ENCODE results near the gene CNKSR3.

CNKSR3 gene

DNA sequence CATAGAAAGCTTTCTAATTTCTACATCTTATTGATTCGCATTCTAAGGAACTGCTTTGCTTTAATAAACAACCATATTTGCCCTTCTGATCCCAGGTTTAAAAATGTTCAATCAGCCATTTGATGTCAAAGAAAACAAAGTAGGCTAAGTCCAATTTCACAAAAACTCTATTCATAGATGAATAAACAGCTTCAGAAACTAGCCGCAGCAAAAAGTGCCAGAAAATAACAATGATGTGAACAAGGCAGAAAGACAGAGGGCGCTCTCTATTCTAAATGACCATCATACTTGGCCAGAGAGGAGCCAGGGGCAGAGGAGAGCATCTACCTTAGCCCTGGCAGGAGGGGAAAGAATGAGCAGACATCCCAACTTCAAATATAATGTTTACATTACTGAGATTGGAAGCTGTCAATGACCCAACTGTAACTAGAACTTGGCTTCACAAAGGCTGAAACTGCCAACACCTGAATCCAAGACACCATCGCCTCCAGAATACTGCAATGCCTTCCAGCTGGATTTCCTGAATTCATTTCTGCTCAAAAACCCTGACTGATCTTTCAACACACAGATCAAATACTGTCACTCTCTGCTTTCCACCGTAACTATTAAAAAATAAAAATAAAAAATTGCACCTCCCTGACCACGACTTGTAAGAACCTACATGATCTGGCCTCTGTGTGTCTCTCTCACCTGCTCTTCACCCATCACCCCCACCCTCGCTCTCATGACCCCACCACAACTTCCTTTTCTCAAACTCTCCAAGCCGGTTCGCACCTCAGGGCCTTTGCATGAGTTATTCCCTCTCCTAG is 9.5 kb downstream of the CNKSR3 start:
- no peak for DNase-seq

DNA sequence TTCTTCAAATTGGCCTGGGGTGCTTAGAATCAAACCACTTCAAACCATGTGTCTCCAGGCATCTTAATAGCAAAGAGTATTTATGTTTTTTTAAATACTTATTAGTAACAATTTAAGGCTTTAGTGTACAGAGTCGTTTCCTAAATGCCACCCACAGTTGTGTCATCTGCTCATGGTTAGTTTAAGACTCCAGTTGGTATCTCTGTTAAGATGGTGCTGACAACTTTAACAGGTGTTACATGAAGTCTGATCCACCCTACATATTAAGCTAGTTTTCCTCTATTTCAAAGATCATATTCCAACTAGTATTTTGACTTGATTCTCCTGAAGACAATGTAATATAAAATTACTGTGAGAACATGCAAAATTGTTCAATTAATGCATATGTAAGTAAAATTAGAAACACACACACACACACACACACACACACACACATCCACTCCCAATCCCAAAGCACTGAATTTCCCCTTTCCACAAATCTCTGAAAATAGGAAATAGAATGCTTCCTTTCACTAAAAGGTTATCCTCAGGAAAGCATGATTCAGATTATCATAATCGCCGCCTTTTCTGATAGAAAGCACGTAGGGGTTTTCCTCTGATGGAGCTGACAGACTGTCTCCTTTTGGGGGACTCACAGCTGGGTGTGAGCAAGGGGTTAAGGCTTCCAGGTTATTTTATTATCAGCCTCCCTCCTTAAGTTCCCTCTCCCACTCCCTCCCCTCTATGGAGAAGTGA is 10.5 kb downstream of the CNKSR3 start:
- DNase-seq, result no peak

DNA sequence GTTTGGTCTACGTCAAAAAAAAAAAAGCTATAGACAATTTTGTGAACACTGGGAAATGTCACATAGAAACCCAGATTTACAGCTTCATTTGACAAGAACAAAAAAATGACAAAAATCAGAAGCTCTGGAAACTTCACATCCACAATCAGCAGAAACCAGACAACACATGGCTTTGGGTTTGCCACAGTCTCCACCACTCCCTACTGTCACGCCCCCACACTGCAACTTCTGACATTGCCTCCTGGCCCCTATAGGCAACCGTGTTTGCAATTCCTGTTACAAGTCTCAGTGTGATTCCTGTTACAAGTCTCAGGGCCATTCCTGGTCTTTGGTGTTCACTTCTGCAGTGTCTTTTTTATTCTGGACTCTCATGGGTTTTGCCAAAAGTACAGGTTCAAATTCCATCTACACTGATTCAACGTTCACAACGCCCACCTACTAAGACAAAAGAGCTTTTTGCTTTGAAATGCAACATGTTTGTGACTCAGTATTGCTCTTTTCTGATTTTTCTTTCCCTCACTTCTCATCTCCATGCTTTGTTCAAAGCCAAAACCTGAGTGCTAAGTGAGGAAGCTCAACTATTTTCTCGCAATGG is 12.0 kb downstream of the CNKSR3 start:
- DNase-seq, result no peak

DNA sequence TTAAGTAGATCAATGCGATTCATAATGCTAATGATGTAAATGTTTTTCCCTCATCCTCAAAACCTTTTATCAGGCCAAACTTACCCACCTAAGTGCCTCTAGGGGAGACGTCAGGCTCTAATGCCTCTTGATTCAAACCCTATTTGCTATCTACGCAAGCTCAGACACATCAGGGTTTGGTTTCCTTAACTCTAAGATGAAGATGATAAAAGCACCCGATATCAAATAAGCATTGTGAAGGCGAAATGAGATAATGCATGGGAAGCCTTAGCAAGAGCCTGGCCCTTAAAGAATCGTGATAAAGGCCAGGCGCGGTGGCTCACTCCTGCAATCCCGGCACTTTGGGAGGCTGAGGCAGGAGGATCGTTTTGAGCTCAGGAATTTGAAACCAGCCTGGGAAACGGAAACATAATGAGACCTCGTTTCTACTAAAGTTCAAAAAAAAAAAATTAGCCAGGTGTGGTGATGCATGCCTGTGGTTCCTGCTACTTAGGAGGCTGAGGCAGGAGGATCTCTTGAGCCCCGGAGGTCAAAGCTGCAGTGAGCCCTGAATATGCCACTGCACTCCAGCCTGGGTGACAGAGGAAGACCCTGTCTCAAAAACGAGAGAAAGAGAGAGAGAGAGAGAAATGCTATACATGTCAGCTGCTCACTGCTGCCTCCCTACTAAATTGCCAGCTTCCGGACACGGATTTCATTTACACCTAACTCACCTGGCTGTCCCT is 13.5 kb downstream of the CNKSR3 start:
- no peak for DNase-seq

DNA sequence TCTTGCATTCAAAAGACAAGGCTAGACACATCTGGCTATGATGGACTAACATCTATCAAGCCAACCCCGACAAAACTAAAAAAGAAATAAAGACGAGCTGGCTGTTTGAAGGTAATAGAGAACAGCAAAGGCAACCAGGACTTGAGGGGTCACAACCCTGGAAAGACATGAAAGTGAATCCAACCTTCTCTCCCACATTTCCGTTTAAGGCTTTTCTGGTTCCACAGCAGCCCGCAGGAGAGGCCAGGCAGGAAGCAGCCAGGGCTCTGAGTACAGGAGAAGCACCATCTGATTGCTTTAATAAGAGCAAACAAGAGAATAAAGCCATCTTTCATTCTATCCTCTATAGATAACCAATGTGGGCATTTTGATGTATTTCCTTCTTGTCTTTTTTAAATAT is 14.3 kb downstream of the CNKSR3 start:
- no peak for DNase-seq

DNA sequence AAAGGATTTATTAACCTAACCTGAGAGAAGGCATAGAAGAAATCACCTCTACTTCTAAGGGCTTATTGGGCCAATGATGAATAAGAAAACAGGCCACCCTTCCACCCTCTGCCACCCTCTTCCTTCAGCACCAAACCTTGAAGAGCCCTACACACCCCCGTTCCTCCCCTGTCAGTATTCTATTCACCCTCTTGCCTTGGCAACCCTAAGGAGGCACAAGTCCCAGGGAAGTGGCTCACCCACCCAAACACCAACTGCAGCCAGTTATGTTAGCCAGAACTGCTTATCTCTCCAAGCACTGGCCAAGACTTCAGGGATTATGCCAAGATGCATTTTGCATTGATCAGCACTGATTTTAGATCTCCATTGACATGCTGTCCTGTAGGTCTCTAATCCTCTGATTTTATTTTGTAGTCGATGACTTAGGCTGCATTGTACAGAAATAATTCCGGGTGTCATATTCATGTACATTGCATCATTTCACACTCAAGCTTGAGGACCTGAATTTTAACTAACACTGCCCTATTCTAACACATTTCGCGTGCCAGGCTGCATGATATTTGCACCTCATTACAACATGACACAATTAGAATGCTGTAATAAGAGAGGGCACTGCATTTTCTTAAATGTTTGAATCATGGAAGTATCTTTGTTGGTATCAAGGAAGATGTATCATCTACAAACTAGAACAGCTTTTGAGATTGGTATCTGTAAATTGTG is 15.7 kb downstream of the CNKSR3 start:
- no peak for DNase-seq

DNA sequence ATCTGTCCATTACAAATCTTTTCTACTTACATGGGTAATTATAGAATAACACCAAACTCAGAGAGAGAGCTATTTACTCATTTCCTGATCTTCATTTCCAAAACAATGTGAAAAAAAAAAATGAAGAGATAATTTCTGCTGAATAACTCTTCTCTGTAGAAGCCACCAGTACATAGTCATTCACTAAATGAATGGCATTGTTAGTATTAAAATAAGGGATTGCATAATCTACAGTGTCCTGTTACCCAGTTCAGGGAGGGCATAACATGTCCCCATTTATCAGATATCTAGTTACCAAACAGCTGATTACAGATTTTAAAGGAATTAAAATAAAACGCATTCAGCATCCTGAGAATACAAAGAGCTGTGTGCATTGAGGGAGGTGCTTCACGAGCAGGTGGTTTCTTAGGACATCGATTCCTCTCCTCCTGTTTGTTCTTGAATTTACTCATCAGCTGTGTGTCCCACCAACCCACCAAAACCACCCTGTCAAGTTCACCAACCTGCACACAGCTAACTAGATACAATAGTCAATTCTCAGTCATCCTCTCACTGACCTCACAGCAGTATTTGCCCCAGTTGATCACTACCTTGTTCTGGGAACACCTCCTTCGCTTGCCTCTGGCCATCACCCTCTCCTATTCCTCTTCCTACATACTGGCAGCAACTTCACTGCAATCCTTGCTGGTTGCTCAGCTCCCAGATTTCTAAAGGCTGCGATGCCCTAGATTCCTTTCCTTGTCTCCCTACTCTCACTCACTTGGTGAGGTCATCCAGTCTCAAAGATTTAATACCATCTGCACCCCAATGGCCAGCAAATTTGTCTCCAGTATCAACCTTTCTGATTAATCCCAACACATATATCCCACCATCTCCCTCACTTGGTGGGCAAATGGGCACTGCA is 18.7 kb downstream of the CNKSR3 start:
- DNase-seq, result no peak

DNA sequence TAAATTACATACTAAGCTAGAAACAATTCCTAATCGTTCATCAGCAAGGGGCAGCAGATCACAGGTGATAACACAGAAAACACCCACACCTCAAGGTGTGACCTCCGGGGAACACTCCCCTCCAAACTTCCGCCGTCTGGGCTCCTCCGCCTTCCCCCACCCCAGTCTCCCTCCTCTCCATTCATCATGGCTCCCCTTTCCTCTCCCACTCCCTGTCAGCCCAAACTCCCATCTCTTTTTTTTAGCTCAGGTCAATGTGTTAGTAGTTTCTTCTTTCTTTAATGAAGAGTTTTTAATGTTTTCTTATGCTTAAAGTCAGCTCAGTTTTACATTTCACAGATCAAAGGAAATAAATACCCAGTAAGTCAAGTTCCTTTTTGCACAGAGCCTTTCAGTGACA is 20.7 kb downstream of the CNKSR3 start:
- no peak for DNase-seq

DNA sequence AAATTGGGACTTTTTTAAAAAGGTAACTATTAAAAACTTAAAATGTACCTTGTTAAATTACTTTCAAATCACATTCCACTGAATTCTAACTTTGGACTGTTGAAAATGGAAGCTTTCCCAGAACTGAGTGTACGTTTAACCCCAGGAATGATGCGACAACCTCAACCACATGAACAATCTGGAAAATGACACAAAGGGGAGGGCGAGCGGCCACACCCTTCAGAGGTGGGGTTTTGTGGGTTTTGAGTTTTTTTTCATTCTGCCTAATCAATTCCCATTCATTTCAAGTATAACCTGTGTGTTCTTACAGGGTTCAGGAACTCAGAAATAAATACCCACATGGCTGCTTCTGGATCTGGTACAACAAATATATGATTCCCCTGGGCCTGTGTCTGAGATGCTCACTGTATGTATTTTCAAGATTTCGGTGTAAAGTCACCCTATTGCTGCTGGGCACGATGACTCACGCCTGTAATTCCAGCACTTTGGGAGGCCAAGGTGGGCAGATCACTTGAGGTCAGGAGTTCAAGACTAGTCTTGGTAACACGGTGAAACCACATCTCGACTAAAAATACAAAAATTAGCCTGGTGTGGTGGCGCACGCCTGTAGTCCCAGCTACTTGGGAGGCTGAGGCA is 21.6 kb downstream of the CNKSR3 start:
- DNase-seq, result no peak

DNA sequence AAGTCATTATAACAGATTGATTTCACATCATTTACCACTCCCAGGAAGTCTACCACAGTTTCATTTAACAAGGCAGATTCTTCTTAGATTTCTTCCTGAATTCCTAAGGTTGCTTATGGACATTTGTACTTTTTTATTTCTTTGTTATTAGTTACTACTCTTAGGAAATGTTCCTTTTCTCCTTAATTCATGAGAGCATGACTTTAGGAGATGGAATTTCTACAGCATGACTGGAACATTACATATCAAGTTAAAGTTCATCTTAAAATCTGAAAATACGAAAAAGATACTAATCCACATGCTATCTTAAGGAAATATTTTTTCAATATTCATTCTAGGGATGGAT is 22.3 kb downstream of the CNKSR3 start:
- no peak for DNase-seq

DNA sequence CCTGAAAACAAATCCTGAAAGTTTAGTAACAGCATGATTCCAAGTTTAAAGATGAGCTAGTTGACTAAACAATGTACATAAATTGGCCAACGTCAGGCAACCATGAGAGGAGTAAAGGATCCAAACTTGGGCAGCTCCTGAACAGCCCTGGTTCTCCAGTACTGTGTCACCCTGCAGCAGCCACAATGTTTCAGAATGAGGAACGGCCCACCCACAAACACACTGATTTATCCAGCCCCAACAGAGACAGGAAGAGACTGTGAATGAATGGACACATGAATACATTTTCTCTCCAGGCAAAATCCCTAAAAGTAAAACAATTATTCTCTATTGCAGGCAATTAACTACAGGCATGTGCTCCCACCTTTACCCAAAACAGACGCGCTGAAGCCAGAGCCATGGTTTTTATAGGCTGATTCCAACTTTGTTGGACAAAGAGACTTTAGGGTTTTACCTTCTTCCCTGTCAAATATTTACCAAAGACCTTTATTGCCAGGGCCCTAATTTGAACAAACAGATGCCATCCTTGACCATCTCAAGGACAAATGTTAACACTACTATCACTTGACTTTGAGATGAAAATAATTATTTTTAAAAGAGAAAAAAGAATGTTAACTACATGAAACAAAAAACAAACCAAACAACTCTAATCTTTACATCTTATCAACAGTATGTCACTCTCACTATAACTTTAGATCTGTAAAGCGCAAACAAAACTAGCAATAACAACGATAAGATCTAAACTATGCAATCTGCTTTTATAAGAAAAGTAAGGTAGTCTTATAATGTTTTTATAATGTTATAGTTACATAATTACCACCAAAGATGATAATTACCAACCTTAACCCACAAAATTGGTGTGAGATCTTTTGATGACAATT is 22.9 kb downstream of the CNKSR3 start:
- DNase-seq, result no peak

DNA sequence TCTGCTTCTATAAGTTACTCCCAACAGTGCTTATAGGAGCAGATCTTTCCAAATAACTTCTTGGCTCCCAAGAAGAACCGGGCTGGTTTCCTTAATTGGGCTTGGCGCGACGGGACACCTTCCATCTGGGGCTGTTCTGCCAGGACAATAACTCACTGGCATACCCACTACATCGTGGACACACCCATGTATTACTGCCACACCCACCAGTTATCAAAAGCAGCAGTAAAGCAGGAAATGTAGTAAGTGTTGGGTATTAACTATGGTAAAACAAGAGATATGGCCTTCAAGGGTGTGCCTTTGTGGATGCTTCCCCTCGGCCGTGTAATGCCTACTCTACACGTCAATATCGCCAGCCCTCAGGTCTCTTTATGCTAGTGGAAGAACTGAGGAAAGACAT is 24.7 kb downstream of the CNKSR3 start:
- DNase-seq, result no peak

DNA sequence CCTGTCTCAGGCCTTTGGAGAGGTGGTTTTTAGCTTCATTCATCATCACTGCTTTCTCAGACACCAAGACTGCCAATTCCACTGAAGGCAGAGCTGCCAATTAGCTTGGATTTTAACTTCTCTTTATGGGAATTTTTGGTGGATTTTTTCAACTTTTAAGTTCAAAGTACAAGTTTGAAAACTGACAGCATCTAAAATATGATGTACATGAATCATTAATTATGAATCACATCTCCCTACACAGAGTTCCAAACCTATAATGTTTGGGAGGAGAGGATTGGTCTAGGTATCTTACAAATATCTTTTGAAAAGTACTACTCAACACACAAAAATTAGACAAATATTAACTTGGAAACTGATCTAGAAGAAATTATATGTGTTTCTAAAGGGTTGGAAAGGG is 25.5 kb downstream of the CNKSR3 start:
- DNase-seq, result no peak

DNA sequence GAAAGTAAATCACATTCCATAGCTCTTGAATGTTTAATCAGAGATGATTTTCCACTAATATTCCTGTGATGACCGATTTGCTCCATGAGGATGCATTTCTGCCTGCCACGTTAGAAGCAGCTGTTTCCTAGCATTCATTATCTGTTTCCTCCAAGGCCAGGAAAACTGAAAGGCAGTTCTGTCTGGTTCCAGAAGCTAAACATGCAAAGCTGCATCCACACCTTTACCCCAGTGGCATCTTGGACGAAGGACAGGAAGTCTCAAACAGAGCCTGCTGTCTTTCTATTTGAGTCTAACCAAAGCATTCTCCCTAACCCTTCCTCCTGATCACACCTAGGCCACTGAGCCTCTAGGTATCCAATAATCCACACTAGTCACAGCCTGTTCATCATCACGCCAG is 27.6 kb downstream of the CNKSR3 start:
- no peak for DNase-seq

DNA sequence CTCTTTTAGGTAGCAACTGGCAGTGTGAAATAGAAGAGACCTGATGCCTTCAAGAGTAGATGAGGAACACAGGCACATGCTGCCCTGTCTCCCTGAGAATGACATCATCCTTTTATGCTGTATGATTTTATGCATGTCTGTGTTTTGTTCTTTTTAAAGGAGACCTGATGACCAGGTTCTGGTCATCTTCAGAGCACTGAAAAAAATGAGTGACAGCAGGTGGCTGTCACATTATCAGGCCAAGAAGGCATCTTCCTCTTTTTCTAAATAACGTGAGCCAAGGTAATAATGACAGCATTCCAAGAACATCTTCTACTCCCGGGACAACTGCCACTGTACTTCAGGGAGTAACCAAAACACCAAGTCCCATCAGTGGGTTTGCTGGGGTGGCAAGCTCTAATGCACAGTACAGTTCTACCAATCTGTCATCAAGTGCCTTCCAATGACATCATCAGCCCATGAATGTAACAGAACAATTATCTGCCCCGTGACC is 28.9 kb downstream of the CNKSR3 start:
- no peak for DNase-seq

DNA sequence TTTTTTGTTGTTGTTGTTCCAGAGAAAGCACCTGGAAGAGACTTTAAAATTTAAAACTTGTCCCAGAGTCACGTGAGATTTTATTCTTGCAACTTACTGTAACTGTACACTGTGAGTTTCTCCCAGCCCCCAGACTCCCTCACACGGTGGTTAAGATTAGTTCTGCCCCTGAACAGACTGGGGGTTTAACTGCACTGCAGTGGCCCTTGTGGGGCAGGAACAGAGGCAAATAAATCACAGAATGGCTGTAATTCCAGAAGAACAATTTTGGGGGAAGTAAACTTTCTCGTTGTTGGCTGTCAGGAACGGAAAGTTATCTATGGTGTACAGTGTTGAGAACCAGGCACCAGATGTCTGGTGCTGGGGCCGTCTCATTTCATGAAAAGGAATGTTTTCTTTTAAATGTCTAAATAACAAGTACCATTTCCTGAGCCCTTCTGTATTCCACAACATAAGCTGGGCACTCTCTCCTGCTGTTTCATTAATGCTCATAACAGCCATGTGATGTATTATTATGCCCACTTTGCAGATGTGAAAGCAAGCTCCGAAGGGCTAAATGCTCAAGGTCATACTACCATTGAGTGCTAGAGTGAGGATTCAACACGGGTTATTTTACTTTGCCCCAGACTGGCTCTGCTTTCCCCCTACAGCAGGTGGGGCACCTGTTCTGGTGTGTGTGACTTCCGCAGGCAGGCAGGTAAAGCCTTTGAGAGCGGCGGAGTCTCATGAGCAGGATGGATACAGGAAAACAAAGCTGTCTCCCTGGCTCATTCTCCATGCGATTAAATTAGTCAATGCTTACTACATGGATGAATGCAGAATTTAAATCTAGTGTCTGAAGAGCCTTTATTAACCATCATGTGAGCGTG is 30.5 kb downstream of the CNKSR3 start:
- DNase-seq, result no peak

DNA sequence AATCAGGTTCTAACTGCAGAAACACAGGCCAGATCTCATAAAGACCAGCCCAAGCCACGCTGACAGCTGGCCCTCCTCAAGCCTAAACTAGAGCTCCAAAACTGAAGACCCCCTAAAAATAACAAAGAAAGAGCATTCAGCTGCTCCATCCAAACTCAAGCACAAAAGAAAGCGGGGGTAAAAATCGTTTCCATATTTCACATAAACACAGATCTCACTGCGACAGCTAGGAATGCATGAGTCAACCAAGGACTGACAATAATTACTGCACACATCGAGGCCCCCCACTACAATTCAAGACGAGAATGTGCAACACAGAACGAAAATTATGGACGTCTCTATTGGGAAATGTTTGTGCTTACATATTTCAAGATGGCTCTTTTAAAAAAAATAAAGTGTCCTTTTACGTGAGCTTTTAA is 31.1 kb downstream of the CNKSR3 start:
- no peak for DNase-seq

DNA sequence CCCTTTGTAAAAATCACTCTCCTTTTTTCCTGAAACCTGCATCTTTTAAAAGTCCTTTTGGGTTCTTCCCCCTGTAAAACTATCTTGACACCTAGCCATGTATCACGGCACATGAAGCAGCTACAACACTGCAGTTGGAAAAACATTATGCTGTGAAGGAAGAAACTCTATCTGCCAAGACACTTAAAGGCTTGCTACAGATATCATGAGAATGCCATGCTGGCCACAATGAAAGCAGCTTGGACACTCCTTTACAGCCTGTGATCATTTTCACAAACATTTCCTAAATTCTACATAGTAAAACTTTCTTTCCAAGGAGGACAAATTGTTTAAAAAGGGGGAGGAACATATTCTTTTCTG is 31.8 kb downstream of the CNKSR3 start:
- no peak for DNase-seq
